Endothelial cell (in vitro differentiated cells): ENCODE data around the gene PFKM. TPM values are rescaled to one million over a fixed set of nuclear protein-coding genes. Genes with fewer than 3 reads are reported as not detected.
A peak's percentile ranks its signal among the peaks of the same experiment; 100 is the strongest.
"Not testable (repeated sequence)": the region's sequence is repeated elsewhere in the genome, so short reads cannot be mapped to it uniquely, and the experiment has no call there.

Experiments used
- DNase-seq: peaks from one replicate; pipeline ENCODE4 v3.0.0; 2021; ENCODE audit warnings: low spot score
- H3K27ac Mint-ChIP-seq: one replicate; pipeline ENCODE4 v1.8.0; 2021; ENCODE audit warnings: mixed read lengths, inconsistent platforms; ENCODE audit not compliant: unreplicated experiment
- H3K27me3 Mint-ChIP-seq: one replicate; pipeline ENCODE4 v1.8.0; 2021; ENCODE audit warnings: mild to moderate bottlenecking, moderate library complexity, mixed read lengths, inconsistent platforms; ENCODE audit not compliant: unreplicated experiment
- H3K36me3 Mint-ChIP-seq: one replicate; pipeline ENCODE4 v1.8.0; 2021; ENCODE audit warnings: mild to moderate bottlenecking, low read depth, mixed read lengths, inconsistent platforms; ENCODE audit not compliant: unreplicated experiment
- H3K4me1 Mint-ChIP-seq: one replicate; pipeline ENCODE4 v1.8.0; 2021; ENCODE audit warnings: mild to moderate bottlenecking, mixed read lengths, inconsistent platforms; ENCODE audit not compliant: unreplicated experiment
- H3K4me3 Mint-ChIP-seq: one replicate; pipeline ENCODE4 v1.8.0; 2021; ENCODE audit warnings: mild to moderate bottlenecking, mixed read lengths, inconsistent platforms; ENCODE audit not compliant: unreplicated experiment
- H3K9me3 Mint-ChIP-seq: one replicate; pipeline ENCODE4 v1.8.0; 2021; ENCODE audit warnings: mixed read lengths, inconsistent platforms; ENCODE audit not compliant: unreplicated experiment
- CTCF ChIP-seq: fragments of 200-600 bp; sonication (generic); IDR thresholded peaks from one replicate; pipeline ENCODE4 v1.5.0; 2021; ENCODE audit warnings: antibody characterized with exemption; ENCODE audit not compliant: unreplicated experiment
- total RNA-seq: library from RNA; stranded (reverse); fragmentation: NEBNext Ultra II Directional; extraction: Animal tissue kit (Norgen Biotek cat#: 25700); gene quantifications from one replicate; pipeline ENCODE4 v1.2.1, GENCODE V29; 2021; ENCODE audit not compliant: unreplicated experiment

Gene PFKM
- total RNA-seq, 1 donor from 2014 or later = 97.3 TPM

- no peak for DNase-seq
- Mint-ChIP-seq H3K27ac (no peak overlapping the region), H3K9me3 (no peaks in the 10 kb centered on the region), H3K27me3 (no peaks in the 10 kb centered on the region), H3K4me3 (no peak overlapping the region), H3K36me3 (peaks cover 14% of the 10 kb centered on the region), H3K4me1 (no peaks in the 10 kb centered on the region)
- no peak for TF ChIP-seq CTCF
These were observed 32.1 kb downstream of the PFKM start for GRCh38 chr12:48151103-48151771.

- not testable (repeated sequence) for H3K4me1 Mint-ChIP-seq, H3K27me3 Mint-ChIP-seq, H3K36me3 Mint-ChIP-seq, DNase-seq, H3K9me3 Mint-ChIP-seq, H3K4me3 Mint-ChIP-seq, H3K27ac Mint-ChIP-seq
These were observed 36.6 kb downstream of the PFKM start for GRCh38 chr12:48155786-48156185.

DNA sequence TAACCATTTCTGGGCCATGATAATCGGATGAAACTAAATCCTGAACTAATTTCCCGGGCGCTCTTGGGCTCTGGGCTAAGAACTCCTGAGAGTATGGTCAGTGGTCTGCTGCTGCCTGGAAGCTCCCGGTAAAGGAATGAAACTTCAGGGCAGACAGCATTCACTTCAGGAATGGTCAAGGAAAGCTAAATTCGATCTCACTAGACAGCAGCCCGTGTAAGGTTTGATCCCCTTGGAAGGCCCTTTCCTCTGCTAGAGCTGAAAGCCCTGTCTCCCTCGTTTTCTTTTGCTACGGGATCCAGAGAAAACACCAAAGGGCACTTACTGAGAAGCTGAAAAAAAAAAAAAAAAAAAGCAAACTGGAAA, 37.5 kb downstream of the PFKM start:
- no peaks in the 10 kb centered on the region for H3K9me3 Mint-ChIP-seq
- H3K36me3 Mint-ChIP-seq = peaks cover 4% of the 10 kb centered on the region
- H3K27ac Mint-ChIP-seq = no peak overlapping the region
- H3K27me3 Mint-ChIP-seq = no peaks in the 10 kb centered on the region
- no peaks in the 10 kb centered on the region for H3K4me1 Mint-ChIP-seq
- DNase-seq = no peak
- H3K4me3 Mint-ChIP-seq = peak overlapping the region; percentile 95
- TF ChIP-seq CTCF = no peak

DNA sequence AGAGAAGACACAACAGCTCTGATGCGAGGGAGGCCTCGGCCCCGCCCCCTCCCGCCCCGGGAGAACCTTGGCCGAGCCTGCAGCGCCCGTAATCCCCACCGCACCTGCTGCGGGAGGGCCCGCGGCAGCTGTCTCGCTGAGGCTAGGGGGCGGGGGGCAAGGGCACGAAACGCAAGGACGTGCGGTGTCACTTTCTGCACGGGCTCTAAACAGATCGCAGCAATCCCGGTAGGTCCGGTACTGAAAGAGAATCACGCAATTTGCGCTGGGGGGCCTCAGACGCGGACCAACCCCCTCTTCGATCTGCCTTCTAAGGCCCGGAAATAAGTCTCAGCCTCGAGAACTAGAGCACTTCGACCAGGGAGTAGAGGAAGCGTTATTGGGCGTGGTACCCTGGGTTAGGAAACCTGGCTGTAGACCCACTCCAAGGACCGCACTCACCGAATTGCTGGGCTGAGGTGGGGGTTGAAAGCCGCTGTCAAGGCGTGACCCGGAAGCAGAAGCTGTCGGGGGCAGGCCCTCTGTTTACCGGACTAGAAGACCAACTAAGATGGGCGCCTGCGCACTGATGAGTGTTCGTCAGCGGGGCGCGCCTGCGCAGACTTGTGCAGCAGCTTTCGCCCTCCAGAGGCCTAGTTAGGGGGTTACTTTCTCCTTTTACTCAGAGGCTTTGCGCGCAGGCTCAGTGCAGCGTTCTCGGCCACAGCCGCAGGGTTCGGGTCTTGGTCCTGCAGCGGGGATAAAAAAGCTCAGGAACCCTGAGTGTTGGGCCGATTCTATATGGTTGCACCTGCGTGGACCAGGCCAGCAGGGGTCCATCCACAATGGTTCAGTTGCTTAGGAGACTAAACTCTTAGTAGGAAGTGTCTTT, 38.1 kb downstream of the PFKM start, which contains the start of gene ASB8:
TSS of gene ASB8 (minus strand) at position 498 of the 871 bp plus-strand sequence. CDS start 4,019 bp downstream, outside the sequence.
- H3K27ac Mint-ChIP-seq = peak within 1 kb of the TSS; percentile 67
- no peaks in the 10 kb centered on the region for H3K9me3 Mint-ChIP-seq
- no peaks in the 10 kb centered on the region for H3K4me1 Mint-ChIP-seq
- peaks cover 4% of the 10 kb centered on the region for H3K36me3 Mint-ChIP-seq
- peak; percentile 98 for DNase-seq
- H3K27me3 Mint-ChIP-seq = peaks cover under 1% of the 10 kb centered on the region
- H3K4me3 Mint-ChIP-seq = peak within 1 kb of the TSS; percentile 95
- no peak for TF ChIP-seq CTCF

DNA sequence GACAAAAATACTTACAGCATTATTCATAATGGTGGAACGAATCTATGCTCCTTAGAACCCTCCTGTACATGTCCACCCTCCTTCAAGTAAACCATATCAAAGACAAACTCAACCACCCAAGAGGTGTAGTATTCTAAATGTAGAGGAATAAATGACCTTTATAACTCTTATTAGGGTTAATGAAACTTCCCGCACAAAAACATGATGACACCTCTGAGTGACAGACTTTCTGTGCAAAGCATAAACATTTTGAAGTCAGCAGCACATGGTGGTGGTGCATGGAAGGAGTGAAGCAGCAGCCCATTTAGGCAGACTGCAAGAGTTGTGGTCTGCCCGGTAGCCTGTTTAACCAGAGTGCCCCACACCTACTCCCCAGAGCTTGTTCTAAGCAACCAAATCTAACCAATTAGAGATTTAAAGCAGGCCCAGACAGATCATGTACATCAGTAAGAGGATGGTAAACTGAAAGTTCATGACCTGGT, 38.8 kb downstream of the PFKM start:
- Mint-ChIP-seq H3K27ac (peak overlapping the region; percentile 46), H3K4me3 (peak overlapping the region; percentile 95), H3K4me1 (no peaks in the 10 kb centered on the region), H3K36me3 (peaks cover 4% of the 10 kb centered on the region), H3K27me3 (peaks cover 2% of the 10 kb centered on the region), H3K9me3 (no peaks in the 10 kb centered on the region)
- no peak for DNase-seq
- no peak for TF ChIP-seq CTCF
